RWPE1 (cell line): Measurements from ENCODE around the gene GPR50.

Experiments used
- CTCF ChIA-PET: fragments of 350-600 bp; sonication (Branson Sonifier 250); formaldehyde crosslinking; extraction: SDS; loops from one replicate; lab custom pipeline; 2021; lab: Yijun Ruan, JAX
- POLR2A ChIA-PET: fragments of 400-600 bp; formaldehyde crosslinking; extraction: SDS; loops from one replicate; lab custom pipeline; 2020; ENCODE audit warnings: antibody characterized with exemption; ENCODE audit not compliant: low non-redundant PET; lab: Yijun Ruan, JAX
- DNase-seq: peaks from one replicate; pipeline ENCODE4 v3.0.0; 2012; ENCODE audit warnings: low spot score
- H3K27ac ChIP-seq: fragments of 450-650 bp; 2 replicates; pipeline ENCODE4 v1.5.1; 2017
- TF ChIP-seq, protein P1 (sequence below): fragments of 450-650 bp; conservative IDR thresholded peaks from 2 replicates; pipeline ENCODE4 v1.5.1; 2017; ENCODE audit warnings: low read depth, mild to moderate bottlenecking

Gene GPR50

DNA sequence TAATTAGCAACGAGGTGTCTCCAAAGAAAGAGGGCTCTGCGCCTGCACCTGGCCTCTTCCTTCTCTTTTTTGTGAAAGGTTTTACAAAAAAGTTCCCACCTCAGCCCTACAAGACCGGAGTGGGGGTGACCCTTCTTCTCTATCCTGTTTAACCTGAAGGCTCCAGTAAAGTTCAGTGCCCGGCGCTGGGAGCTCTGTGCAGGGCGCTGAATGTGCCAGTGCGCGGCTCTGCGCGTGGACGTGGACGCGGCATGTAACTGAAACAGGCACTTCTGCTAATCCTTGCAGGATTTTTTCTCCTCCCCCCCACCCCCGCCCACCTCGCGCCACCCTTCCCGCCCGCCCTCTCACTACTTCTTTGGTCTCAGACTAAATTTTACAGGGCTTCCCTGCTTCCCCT lies 2.4 kb downstream of the GPR50 start:
- ChIA-PET POLR2A (no interaction called here), CTCF (no interaction called here)
- TF ChIP-seq, protein P1, sequence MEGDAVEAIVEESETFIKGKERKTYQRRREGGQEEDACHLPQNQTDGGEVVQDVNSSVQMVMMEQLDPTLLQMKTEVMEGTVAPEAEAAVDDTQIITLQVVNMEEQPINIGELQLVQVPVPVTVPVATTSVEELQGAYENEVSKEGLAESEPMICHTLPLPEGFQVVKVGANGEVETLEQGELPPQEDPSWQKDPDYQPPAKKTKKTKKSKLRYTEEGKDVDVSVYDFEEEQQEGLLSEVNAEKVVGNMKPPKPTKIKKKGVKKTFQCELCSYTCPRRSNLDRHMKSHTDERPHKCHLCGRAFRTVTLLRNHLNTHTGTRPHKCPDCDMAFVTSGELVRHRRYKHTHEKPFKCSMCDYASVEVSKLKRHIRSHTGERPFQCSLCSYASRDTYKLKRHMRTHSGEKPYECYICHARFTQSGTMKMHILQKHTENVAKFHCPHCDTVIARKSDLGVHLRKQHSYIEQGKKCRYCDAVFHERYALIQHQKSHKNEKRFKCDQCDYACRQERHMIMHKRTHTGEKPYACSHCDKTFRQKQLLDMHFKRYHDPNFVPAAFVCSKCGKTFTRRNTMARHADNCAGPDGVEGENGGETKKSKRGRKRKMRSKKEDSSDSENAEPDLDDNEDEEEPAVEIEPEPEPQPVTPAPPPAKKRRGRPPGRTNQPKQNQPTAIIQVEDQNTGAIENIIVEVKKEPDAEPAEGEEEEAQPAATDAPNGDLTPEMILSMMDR, result no peak
- no peak for DNase-seq
- no peak overlapping the region for H3K27ac ChIP-seq

DNA sequence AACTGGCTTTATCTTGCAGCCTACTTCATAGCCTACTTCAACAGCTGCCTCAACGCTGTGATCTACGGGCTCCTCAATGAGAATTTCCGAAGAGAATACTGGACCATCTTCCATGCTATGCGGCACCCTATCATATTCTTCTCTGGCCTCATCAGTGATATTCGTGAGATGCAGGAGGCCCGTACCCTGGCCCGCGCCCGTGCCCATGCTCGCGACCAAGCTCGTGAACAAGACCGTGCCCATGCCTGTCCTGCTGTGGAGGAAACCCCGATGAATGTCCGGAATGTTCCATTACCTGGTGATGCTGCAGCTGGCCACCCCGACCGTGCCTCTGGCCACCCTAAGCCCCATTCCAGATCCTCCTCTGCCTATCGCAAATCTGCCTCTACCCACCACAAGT lies 4.0 kb downstream of the GPR50 start:
- no peak overlapping the region for H3K27ac ChIP-seq
- POLR2A ChIA-PET, result no interaction called here
- TF ChIP-seq, protein P1, result no peak
- no peak for DNase-seq
- CTCF ChIA-PET, result no interaction called here

DNA sequence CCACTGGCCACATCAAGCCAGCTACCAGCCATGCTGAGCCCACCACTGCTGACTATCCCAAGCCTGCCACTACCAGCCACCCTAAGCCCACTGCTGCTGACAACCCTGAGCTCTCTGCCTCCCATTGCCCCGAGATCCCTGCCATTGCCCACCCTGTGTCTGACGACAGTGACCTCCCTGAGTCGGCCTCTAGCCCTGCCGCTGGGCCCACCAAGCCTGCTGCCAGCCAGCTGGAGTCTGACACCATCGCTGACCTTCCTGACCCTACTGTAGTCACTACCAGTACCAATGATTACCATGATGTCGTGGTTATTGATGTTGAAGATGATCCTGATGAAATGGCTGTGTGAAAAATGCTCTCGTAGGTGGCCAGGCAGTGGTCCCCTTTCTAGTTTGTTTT lies 4.7 kb downstream of the GPR50 start:
- ChIA-PET POLR2A (no interaction called here), CTCF (no interaction called here)
- TF ChIP-seq, protein P1, result no peak
- no peak overlapping the region for H3K27ac ChIP-seq
- DNase-seq, result no peak

DNA sequence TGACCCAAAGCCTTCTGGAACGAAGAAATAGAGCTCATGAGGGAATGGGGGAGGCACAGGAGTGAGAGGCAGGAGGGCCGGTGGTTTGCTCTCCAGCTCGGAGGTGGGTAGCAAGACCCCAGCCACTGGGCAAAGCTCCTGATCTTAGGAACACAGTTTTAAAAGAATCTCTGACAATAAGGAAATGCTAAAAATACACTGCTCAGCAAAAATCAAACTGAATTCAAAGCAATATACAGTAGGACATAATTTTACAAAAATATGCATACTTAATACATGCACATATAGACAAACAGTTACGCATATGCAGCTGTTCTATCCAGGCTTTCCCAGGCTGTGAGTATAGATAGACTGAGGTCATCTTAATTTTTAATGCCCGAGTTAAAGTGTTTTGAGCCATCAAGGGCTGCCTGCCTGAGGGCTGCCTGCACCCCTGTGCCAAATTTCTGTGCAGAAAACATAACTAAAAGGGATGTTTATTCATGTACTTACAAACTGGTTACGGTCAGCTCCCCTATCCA lies 6.9 kb downstream of the GPR50 start:
- TF ChIP-seq, protein P1, result no peak
- DNase-seq, result no peak
- H3K27ac ChIP-seq, result no peak overlapping the region
- CTCF ChIA-PET, result no interaction called here
- POLR2A ChIA-PET, result no interaction called here

DNA sequence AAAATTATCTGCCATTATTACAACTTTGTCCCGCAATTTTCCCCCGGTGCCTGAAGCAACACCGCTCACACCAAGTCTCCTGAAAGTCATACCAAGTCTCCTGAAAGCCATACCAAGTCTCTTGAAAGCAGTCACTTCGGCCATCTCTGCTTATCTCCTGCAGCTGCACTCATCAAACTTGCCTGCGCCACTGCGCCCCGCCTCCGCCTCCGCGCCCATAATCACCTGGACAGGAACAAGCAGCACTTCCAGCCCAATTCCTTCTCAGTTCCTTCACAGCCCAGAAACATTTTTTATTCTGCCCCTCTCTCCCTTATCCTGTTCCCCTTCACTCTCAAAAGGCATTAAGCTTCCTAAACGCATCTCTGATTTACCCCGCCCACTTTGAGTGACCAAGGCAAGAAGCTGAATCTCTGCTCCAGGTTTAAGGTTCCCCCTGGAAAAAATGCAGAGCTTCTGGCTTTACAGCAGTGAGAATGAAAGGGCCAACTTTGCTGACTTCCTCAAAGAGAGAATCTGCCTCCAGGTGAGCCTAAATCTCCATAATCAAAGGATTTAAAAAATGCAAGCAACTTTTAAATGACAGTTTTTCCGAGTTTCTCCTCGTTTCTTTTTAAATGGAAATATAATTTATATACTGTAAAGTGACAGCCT lies 7.7 kb downstream of the GPR50 start:
- POLR2A ChIA-PET, result no interaction called here
- TF ChIP-seq, protein P1, result no peak
- CTCF ChIA-PET, result no interaction called here
- no peak overlapping the region for H3K27ac ChIP-seq
- no peak for DNase-seq

DNA sequence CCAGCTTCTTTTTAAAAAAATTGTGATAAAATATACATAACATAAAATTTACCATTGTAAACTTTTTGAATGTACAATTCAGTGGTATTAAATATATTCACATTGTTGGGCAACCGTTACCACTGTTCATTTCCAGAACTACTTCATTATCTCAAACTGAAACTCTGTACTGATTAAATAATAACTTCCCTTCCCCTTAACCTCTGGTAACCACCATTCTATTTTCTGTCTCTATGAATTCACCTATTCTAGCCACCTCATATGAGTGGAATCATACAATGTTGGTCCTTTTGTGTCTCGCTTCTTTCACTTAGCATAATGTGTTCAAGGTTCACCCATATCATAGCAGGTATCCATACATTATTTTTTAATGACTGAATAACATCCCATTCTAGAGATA lies 8.3 kb downstream of the GPR50 start:
- CTCF ChIA-PET, result no interaction called here
- TF ChIP-seq, protein P1, result no peak
- DNase-seq, result no peak
- no peak overlapping the region for H3K27ac ChIP-seq
- POLR2A ChIA-PET, result no interaction called here
